Superior temporal gyrus (tissue), 1 donor: ENCODE measurements around the gene ATP13A5.

Experiments
- DNase-seq: peaks from one replicate; pipeline ENCODE4 v3.0.0-alpha.2; 2016; ENCODE audit errors: extremely low spot score

ATP13A5 gene

GRCh38 chr3:193378706-193379105 is at the start of gene ATP13A5:
Gene ATP13A5 (minus strand): TSS chr3:193378753. CDS start chr3:193378725, 28 bp downstream.
- no peak for DNase-seq

- no peak for DNase-seq
Observed at GRCh38 chr3:193418576-193419373, 40.2 kb upstream of the ATP13A5 start.

DNA sequence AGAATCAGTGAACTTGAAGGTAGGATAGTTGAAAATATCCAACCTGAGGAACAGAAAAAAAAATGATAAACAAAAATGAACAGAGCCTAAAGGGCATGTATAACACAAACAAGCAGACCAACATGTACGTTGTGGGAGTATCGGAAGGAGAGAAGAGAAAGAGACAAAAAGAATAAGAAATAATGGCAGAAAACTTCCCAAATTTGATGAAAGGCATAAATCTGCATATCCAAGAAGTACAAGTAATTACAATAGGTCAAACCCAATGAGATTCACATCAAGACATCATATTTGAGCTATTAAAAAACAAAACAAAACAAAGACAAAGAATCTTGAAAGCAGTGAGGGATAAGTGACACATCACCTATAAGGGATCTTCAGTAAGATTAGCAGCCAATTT is 38.1 kb upstream of the ATP13A5 start:
- DNase-seq: no peak

DNA sequence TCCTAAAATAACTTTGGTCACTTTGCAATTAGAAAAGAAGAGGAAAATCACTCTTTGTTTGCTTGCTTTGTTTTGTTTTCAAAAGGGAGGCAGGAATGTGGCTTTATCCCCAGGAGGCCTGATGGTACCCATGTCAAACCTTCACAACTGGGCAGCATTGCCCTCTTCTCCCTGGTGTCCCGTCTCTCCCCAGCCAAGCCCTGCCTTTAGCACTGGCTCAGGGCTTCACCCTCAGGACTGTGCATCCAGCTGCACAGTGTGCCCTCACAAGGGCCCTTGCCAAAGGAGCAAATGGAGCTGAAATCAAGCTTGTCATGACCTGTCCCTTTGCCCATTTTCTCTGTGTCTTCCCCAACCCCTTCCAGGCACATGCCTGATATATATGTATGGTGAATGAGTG is 29.1 kb upstream of the ATP13A5 start:
- no peak for DNase-seq

DNA sequence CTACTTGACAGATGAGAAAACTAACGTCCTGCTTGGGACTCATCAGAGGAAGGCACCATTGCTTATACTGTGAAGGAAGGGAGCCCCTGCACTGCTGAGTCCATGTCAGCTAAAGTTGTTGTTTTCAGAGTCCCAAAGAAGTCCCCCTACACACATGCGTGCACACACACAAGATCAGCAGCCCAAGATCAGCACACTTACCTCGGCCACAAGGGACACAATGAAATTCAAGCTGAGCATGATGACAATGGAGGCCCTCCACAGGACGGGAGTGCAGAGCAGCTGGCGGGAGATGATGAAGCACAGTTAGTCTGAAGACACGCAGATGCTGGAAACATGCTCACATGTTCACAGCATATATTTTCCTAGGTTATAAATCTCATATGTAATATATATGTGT is 28.6 kb upstream of the ATP13A5 start:
- DNase-seq: no peak

DNA sequence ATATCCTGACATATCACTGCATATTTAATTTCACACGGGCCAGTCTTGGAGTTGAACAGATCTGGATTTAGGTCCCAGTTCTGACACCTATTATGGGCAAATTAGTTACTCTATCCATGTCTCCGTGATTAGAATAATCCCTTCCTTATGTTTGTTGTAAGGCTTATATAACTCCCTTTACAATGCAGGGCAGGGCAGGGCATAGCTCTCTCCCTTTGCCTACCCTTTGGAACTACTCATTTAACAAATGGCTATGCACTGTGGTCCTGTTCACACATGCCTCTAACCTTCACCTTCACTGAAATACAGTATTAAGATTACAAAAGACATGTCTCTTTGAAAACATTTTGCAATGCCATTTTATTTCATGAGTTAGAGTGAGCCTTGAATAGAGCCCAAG is 24.8 kb upstream of the ATP13A5 start:
- DNase-seq: no peak

- DNase-seq: peak; percentile 37
Observed at GRCh38 chr3:193400304-193400703, 21.8 kb upstream of the ATP13A5 start.

- no peak for DNase-seq
Observed at GRCh38 chr3:193396451-193397244, 18.1 kb upstream of the ATP13A5 start.

GRCh38 chr3:193391902-193392301 is 13.3 kb upstream of the ATP13A5 start:
- no peak for DNase-seq

DNA sequence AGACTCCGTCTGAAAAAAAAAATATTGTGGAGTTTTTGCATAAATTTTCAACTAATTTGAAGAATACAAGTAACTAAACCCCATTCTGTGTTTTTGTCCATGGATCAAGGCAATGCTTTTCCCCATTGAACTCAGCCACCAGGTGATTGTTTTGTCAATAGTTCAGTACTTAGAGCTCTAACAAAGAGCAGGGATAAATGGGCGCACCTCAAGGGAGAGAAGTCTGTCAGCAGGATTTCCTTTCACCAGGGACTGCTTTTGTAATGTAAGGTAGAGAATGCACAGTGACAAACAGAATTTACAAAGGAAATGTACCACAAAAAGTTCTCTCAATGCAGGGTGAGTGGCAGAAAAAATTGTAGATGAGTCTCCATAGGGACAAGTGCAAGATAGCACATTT is 10.8 kb upstream of the ATP13A5 start:
- DNase-seq: no peak

DNA sequence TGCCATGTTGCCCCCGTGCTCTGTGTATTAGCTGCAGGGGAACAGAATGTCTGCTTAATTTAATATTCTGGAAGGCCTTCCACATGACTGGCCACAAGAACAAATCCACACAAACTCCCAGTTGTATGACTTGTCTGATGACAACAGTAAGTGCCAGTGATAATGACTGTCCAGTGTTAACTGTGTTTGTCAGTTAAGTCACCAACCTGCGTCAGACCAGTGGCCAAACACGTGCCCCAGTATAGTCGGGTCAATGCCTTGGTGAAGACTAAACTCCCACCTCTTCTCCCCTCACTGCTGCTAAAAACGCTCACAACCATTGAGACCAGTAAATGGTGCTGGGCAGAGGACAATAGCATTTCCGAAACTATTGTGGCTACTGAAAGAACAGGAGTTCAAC is 9.8 kb upstream of the ATP13A5 start:
- DNase-seq: no peak

DNA sequence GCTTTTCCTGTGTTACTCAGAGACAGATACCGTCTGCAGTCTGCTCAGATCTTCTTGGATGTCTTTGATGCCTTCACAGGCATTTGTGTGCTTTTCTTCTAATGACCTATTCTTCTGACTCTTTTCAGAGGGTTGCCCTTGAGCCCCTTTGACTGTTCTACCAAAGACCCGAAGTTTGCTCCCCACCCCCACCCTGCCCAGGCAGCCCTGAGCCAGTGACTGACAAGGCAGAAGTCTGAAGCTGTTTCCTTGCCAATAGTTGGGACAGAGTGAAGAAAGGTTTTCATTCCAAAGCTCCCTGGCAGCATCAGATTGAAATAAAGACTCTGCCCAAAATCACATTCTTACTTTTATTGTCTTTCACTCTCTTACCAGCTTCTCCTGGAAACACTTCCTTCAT is 9.0 kb upstream of the ATP13A5 start:
- no peak for DNase-seq

DNA sequence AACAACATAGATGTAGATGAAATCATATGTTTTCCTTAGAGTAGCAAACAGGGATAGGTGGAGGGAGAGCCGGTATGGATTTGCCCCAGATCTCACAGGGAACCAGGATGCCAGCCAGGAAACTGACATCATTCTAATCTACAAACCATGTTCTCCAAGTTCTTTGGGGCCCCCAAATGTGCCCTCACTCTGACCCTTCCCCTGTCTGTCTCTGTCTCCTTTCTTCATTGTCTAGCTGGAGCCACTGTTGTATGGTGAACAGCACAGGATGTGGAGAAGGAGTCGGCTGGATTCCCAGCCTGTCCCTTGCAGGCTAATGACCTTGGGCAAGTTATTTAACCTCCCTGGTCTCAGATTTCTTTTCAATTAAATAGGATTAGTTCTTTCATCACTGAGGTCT is 962 bp downstream of the ATP13A5 start:
- DNase-seq: no peak

GRCh38 chr3:193375614-193376013 is 2.9 kb downstream of the ATP13A5 start:
- no peak for DNase-seq

GRCh38 chr3:193372783-193373182 is 5.8 kb downstream of the ATP13A5 start:
- DNase-seq: no peak

- DNase-seq: no peak
Observed at GRCh38 chr3:193367868-193368267, 10.7 kb downstream of the ATP13A5 start.

- no peak for DNase-seq
Observed at GRCh38 chr3:193357291-193357690, 21.3 kb downstream of the ATP13A5 start.

DNA sequence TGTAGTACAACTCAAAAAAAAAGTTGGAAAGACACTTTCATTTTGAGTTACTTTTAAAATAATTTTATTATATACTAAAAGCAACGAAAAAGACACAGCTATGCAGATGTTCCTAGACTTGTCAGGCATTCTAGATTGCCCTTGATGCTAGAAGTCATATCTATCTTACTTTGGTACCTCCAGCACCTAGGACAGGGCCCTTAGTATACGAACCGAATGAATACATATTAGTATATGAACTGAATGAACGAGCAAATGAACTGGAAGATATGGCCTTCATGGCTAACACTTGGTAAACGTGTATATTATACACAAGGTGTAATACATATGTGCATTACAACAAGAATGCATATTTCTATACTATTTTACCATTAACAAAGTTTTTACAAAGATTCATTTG is 24.1 kb downstream of the ATP13A5 start:
- DNase-seq: no peak

DNA sequence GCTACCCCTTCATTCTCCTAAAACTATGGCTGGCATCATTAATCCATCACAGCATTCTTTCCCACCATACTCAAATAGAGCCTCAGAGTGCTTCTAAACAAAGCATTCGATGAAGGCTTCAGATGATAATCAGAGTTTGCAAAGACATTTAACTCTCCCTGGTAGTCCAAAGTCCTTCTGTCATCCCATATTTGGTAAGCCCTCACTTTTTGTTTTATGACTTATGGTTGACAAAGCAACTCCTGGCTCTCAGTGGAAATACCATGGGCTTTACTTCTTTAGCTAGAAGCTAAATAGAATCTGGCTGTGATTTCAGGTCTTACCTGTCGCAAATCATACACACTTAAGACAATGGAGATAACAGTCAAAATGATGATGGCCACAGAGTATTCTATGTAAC is 27.8 kb downstream of the ATP13A5 start:
- DNase-seq: no peak

DNA sequence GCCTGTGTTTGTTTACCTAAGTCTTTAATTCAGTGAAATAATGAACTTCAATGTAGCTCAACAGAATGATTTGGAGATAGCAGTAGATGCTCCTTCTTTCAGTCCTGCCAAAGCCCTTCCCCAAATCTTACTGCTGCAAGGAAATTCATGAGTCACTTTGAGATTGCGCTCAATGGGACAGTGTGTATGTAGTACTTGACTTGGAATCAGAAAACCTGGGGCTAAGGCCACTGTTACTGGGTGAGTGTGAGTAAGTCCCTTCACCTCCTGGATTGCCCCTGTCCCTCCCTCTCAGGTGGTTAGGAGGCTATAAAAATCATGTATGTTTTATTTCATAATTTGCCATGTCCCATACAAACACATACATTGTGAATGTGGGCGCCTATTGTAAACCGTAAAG is 29.9 kb downstream of the ATP13A5 start:
- no peak for DNase-seq

DNA sequence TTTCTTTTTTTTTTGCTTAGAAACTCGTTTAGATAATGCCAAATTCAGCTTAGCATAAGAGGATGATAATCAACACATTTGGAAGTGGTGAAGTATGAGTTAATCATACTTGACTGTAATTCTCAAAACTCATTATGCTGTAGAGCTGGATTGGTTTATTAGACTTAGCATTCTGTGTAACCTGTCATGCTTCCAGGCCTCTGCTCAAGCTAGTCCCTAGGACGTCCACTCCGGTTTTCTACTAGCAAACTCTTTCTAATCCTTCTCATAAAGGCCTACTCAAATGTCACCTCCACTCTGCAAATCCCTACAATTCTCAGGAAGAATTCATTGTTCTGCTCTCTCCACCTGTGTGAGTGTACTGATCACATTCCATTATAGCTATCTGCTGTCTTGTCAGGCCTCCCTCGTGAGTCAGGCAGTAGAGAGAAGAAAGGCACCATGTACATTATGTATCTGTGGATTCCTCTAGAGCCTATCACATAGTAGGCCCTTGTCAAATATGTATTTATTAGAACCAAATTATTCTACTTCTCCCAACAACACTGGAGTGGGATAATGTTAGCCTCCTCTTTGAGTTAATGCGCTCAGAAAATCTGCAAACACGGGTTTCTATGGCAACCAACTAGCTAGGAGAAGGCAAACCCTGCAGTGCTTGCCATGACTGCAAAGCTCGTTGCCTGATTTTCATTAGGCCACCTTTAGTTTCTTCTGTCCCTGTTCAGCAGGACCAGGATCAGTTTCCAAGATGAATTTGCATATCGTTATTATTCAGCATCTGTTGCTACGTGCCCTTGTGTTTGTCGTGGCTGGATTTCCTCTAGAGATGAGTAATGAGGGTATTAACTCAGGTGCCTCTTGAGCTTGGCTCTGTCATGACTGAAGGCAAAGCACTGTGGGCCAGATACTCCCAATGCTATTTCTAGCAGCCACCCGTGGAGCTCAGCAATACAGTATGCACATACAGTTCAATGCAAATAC is 30.7 kb downstream of the ATP13A5 start:
- DNase-seq: peak; percentile 70

GRCh38 chr3:193346259-193346658 is 32.3 kb downstream of the ATP13A5 start:
- no peak for DNase-seq
